Hepatic stellate cell (primary cell): ENCODE results near the gene HCN3.
"Not testable (repeated sequence)": the region's sequence is repeated elsewhere in the genome, so short reads cannot be mapped to it uniquely, and the experiment has no call there.

Experiments used
- DNase-seq: peaks from one replicate; pipeline ENCODE4 v3.0.0; 2011; ENCODE audit warnings: low spot score

The HCN3 gene

GRCh38 chr1:155284476-155284875, 7.2 kb downstream of the HCN3 start:
- DNase-seq: no peak

GRCh38 chr1:155285063-155285462, 7.8 kb downstream of the HCN3 start:
- no peak for DNase-seq

GRCh38 chr1:155285631-155286044, 8.4 kb downstream of the HCN3 start:
- no peak for DNase-seq

GRCh38 chr1:155286544-155286943, 9.3 kb downstream of the HCN3 start:
- DNase-seq: no peak

- no peak for DNase-seq
Observed at GRCh38 chr1:155287987-155288543, 10.8 kb downstream of the HCN3 start.

GRCh38 chr1:155291006-155291405, 13.7 kb downstream of the HCN3 start:
- not testable (repeated sequence) for DNase-seq

- DNase-seq: no peak
Observed at GRCh38 chr1:155293086-155293749, 16.0 kb downstream of the HCN3 start.

- no peak for DNase-seq
Observed at GRCh38 chr1:155294520-155295182, 17.4 kb downstream of the HCN3 start.

GRCh38 chr1:155295183-155295941, 18.1 kb downstream of the HCN3 start:
- DNase-seq: no peak

GRCh38 chr1:155295942-155296267, 18.6 kb downstream of the HCN3 start:
- DNase-seq: no peak

GRCh38 chr1:155296661-155297060, 19.4 kb downstream of the HCN3 start:
- no peak for DNase-seq

GRCh38 chr1:155297384-155297783, 20.1 kb downstream of the HCN3 start:
- DNase-seq: no peak

GRCh38 chr1:155300024-155300423, 22.8 kb downstream of the HCN3 start:
- DNase-seq: no peak

- no peak for DNase-seq
Observed at GRCh38 chr1:155300553-155301329, 23.5 kb downstream of the HCN3 start.

- no peak for DNase-seq
Observed at GRCh38 chr1:155301342-155301841, 24.1 kb downstream of the HCN3 start, which contains the start of gene PKLR. TSS of gene PKLR (minus strand) at chr1:155301438. CDS start at chr1:155301395, 43 bp downstream.

- DNase-seq: no peak
Observed at GRCh38 chr1:155304558-155305063, 27.3 kb downstream of the HCN3 start.

- peak; percentile 75 for DNase-seq
Observed at GRCh38 chr1:155305881-155306391, 28.7 kb downstream of the HCN3 start.

GRCh38 chr1:155307247-155307740, 30.0 kb downstream of the HCN3 start:
- no peak for DNase-seq

GRCh38 chr1:155308493-155309422, 31.5 kb downstream of the HCN3 start, which contains the start of gene FDPS:
TSS of gene FDPS (plus strand) at chr1:155308866. CDS start at chr1:155309790, 924 bp downstream.
- DNase-seq: peak; percentile 99
